Neural progenitor cell (in vitro differentiated cells): Measurements from ENCODE around the gene ZCCHC10. TPM values are rescaled to one million over a fixed set of nuclear protein-coding genes. Genes with fewer than 3 reads are reported as not detected.
"Not testable (repeated sequence)": the region's sequence is repeated elsewhere in the genome, so short reads cannot be mapped to it uniquely, and the experiment has no call there.

Source experiments
- DNase-seq: peaks from one replicate; pipeline ENCODE4 v3.0.0-alpha.2; 2016; ENCODE audit warnings: low spot score
- H2AFZ ChIP-seq: fragments of 200-600 bp; sonication (generic); replicated peaks from 2 replicates; pipeline ENCODE4 v1.6.1; 2016; ENCODE audit warnings: antibody characterized with exemption
- H3F3A ChIP-seq: fragments of 200-600 bp; sonication (generic); 2 replicates; pipeline ENCODE4 v1.6.1; 2016; ENCODE audit warnings: antibody characterized with exemption, low read depth
- H3K27ac ChIP-seq: fragments of 200-600 bp; sonication (generic); 2 replicates; pipeline ENCODE4 v1.5.1; 2016; ENCODE audit warnings: mild to moderate bottlenecking
- H3K27me3 ChIP-seq: fragments of 200-600 bp; sonication (generic); 2 replicates; pipeline ENCODE4 v1.6.1; 2016; ENCODE audit warnings: mild to moderate bottlenecking, moderate library complexity
- H3K36me3 ChIP-seq: fragments of 200-600 bp; sonication (generic); 2 replicates; pipeline ENCODE4 v1.5.1; 2016
- H3K4me1 ChIP-seq: fragments of 200-600 bp; sonication (generic); 2 replicates; pipeline ENCODE4 v1.6.1; 2016; ENCODE audit warnings: mixed run types
- H3K4me2 ChIP-seq: fragments of 200-600 bp; sonication (generic); 2 replicates; pipeline ENCODE4 v1.6.1; 2016
- H3K4me3 ChIP-seq: fragments of 200-600 bp; sonication (generic); 2 replicates; pipeline ENCODE4 v1.5.1; 2016
- H3K79me2 ChIP-seq: fragments of 200-600 bp; sonication (generic); 2 replicates; pipeline ENCODE4 v1.6.1; 2016; ENCODE audit warnings: low read depth
- H3K9ac ChIP-seq: fragments of 200-600 bp; sonication (generic); 2 replicates; pipeline ENCODE4 v1.6.1; 2016
- H3K9me3 ChIP-seq: fragments of 200-600 bp; sonication (generic); 2 replicates; pipeline ENCODE4 v1.5.1; 2016; ENCODE audit warnings: low read depth
- H4K20me1 ChIP-seq: fragments of 200-600 bp; sonication (generic); 2 replicates; pipeline ENCODE4 v1.6.1; 2016; ENCODE audit warnings: low read depth
- H3K27ac Mint-ChIP-seq: 3 replicates; pipeline ENCODE4 v1.8.0; 2021; ENCODE audit warnings: mixed read lengths
- H3K27me3 Mint-ChIP-seq: 2 replicates; pipeline ENCODE4 v1.8.0; 2022; ENCODE audit warnings: low read depth, mild to moderate bottlenecking, inconsistent platforms, moderate library complexity, mixed read lengths; ENCODE audit not compliant: insufficient read depth
- H3K36me3 Mint-ChIP-seq: 3 replicates; pipeline ENCODE4 v1.8.0; 2021; ENCODE audit warnings: mixed read lengths
- H3K4me1 Mint-ChIP-seq: 3 replicates; pipeline ENCODE4 v1.8.0; 2021; ENCODE audit warnings: mixed read lengths
- H3K4me3 Mint-ChIP-seq: 3 replicates; pipeline ENCODE4 v1.8.0; 2021; ENCODE audit warnings: mild to moderate bottlenecking, moderate library complexity, mixed read lengths
- H3K9me3 Mint-ChIP-seq: 3 replicates; pipeline ENCODE4 v1.8.0; 2020; ENCODE audit warnings: mixed read lengths
- EZH2 ChIP-seq: fragments of 200-600 bp; sonication (generic); IDR thresholded peaks from 2 replicates; pipeline ENCODE4 v1.6.1; 2017; ENCODE audit warnings: antibody characterized with exemption, mild to moderate bottlenecking, moderate library complexity
- EZH2phosphoT487 ChIP-seq: fragments of 200-600 bp; sonication (generic); IDR thresholded peaks from 2 replicates; pipeline ENCODE4 v1.6.1; 2017; ENCODE audit warnings: antibody characterized with exemption
- total RNA-seq: library from RNA; depleted of rRNA; stranded (reverse); fragments of >200 nt; gene quantifications from 2 replicates; pipeline ENCODE4 v1.2.3, GENCODE V29; 2015; ENCODE audit warnings: low replicate concordance
- TF ChIP-seq, protein P1 (sequence below): fragments of 200-600 bp; sonication (generic); IDR thresholded peaks from 2 replicates; pipeline ENCODE4 v1.5.1; 2017; ENCODE audit warnings: antibody characterized with exemption, mild to moderate bottlenecking

Gene ZCCHC10
- total RNA-seq, 1 donor from 2014 or later, result 37.0 TPM

DNA sequence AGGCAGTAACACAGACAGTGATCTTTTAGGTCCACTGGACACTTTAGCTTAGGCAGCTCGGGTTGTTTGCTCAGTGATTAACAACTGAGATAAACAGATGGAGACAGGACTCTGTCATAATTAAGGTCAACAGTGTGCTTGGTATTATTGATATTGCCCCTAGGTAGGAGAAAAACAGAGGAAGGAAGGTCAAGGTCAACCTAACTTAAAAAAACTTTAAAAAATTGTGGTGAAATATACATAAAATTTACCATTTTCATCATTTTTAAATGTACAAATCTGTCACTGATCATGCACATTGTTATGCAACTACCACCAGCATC is 23.3 kb upstream of the ZCCHC10 start:
- Mint-ChIP-seq H3K4me3 (peak overlapping the region; percentile 64), H3K9me3 (no peaks in the 10 kb centered on the region), H3K4me1 (peaks cover 20% of the 10 kb centered on the region), H3K27ac (no peak overlapping the region), H3K27me3 (peaks cover 5% of the 10 kb centered on the region), H3K36me3 (peaks cover 4% of the 10 kb centered on the region)
- peaks cover 25% of the 10 kb centered on the region for H4K20me1 ChIP-seq
- H3K9me3 ChIP-seq, result no peaks in the 10 kb centered on the region
- H3F3A ChIP-seq, result peaks cover 26% of the 10 kb centered on the region
- H3K4me3 ChIP-seq, result no peak overlapping the region
- H3K27me3 ChIP-seq, result no peaks in the 10 kb centered on the region
- DNase-seq, result no peak
- H3K79me2 ChIP-seq, result peaks cover 40% of the 10 kb centered on the region
- TF ChIP-seq EZH2phosphoT487, result no peak
- TF ChIP-seq EZH2, result no peak
- TF ChIP-seq, protein P1, sequence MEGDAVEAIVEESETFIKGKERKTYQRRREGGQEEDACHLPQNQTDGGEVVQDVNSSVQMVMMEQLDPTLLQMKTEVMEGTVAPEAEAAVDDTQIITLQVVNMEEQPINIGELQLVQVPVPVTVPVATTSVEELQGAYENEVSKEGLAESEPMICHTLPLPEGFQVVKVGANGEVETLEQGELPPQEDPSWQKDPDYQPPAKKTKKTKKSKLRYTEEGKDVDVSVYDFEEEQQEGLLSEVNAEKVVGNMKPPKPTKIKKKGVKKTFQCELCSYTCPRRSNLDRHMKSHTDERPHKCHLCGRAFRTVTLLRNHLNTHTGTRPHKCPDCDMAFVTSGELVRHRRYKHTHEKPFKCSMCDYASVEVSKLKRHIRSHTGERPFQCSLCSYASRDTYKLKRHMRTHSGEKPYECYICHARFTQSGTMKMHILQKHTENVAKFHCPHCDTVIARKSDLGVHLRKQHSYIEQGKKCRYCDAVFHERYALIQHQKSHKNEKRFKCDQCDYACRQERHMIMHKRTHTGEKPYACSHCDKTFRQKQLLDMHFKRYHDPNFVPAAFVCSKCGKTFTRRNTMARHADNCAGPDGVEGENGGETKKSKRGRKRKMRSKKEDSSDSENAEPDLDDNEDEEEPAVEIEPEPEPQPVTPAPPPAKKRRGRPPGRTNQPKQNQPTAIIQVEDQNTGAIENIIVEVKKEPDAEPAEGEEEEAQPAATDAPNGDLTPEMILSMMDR, result no peak
- no peak overlapping the region for H3K4me2 ChIP-seq
- peaks cover 2% of the 10 kb centered on the region for H3K36me3 ChIP-seq
- no peak overlapping the region for H3K9ac ChIP-seq
- H2AFZ ChIP-seq, result no peak overlapping the region
- no peak overlapping the region for H3K27ac ChIP-seq
- peaks cover 17% of the 10 kb centered on the region for H3K4me1 ChIP-seq

DNA sequence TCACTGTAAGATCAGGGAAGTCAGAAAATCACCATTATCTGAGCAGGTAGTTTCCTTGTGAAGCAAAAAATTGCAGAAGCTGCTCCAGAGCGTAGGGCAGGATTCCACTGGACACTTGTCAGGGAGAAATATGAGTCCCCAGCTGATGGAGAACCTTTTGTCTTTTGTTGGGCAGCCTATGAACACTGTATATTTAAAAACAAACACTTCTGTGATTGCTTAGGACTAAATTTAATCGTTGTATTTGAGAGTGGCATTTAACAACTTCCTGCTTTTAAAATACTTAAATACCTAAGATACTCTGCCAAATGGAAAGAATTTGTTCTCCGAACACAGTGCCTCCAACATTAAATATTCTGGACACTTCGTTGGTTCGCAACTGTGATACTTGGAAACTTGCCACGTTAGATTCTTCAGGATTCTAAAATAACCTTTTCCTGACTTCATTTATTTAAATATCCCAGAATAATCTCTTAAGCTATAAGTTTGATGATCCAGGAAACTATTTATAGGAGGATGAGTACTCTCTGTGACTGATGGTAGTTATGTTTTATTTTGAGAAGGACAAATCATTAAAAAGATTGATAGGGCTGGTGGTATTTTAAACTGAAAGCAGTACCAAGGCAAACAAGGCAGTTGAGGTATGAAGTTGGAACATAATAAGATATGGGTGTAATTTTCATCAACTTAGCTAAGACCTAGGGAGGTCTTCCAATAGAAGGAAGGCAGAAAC is 22.8 kb upstream of the ZCCHC10 start:
- TF ChIP-seq EZH2, result no peak
- TF ChIP-seq, protein P1, result no peak
- no peak for TF ChIP-seq EZH2phosphoT487
- H3K4me1 ChIP-seq, result peaks cover 17% of the 10 kb centered on the region

DNA sequence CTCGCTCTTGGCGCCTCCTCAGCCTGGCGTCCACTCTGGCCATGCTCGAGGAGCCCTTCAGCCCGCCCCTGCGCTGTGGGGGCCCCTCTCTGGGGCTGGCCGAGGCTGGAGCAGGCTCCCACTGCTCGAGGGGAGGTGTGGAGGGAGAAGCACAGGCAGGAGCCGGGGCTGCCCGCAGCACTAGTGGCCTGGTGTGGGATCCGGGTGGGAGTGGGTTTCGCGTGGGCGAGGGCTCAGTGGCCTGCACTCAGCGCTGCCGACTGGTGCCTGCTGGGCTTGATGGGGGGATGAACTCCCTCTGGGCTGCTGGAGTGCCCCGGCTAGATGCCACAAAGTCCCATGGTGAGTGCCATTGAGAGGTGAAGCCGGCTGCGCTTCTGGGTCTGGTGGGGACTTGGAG is 21.1 kb upstream of the ZCCHC10 start:
- no peaks in the 10 kb centered on the region for H3K27me3 ChIP-seq
- peaks cover 4% of the 10 kb centered on the region for H4K20me1 ChIP-seq
- no peak overlapping the region for H3K9ac ChIP-seq
- H3K9me3 ChIP-seq, result no peaks in the 10 kb centered on the region
- TF ChIP-seq, protein P1, result no peak
- TF ChIP-seq EZH2, result no peak
- TF ChIP-seq EZH2phosphoT487, result no peak
- Mint-ChIP-seq H3K27ac (no peak overlapping the region), H3K4me3 (no peak overlapping the region), H3K4me1 (peaks cover 19% of the 10 kb centered on the region), H3K36me3 (no peaks in the 10 kb centered on the region), H3K9me3 (no peaks in the 10 kb centered on the region), H3K27me3 (peaks cover 4% of the 10 kb centered on the region)
- H3K4me2 ChIP-seq, result no peak overlapping the region
- peaks cover 26% of the 10 kb centered on the region for H3F3A ChIP-seq
- DNase-seq, result no peak
- peaks cover 11% of the 10 kb centered on the region for H3K4me1 ChIP-seq
- no peak overlapping the region for H3K27ac ChIP-seq
- no peaks in the 10 kb centered on the region for H3K36me3 ChIP-seq
- H2AFZ ChIP-seq, result no peak overlapping the region
- H3K4me3 ChIP-seq, result no peak overlapping the region
- H3K79me2 ChIP-seq, result peaks cover 17% of the 10 kb centered on the region

More for the DNA sequence above, 22.8 kb upstream of the ZCCHC10 start:
- no peak overlapping the region for H3K4me2 ChIP-seq
- no peaks in the 10 kb centered on the region for H3K27me3 ChIP-seq
- Mint-ChIP-seq H3K27ac (no peak overlapping the region), H3K27me3 (peaks cover 5% of the 10 kb centered on the region), H3K4me3 (peak overlapping the region; percentile 64), H3K4me1 (peaks cover 20% of the 10 kb centered on the region), H3K9me3 (no peaks in the 10 kb centered on the region), H3K36me3 (no peaks in the 10 kb centered on the region)
- peaks cover 26% of the 10 kb centered on the region for H3F3A ChIP-seq
- H3K27ac ChIP-seq, result no peak overlapping the region
- H4K20me1 ChIP-seq, result peaks cover 20% of the 10 kb centered on the region
- no peak overlapping the region for H3K4me3 ChIP-seq
- H3K36me3 ChIP-seq, result no peaks in the 10 kb centered on the region
- no peaks in the 10 kb centered on the region for H3K9me3 ChIP-seq
- H3K9ac ChIP-seq, result no peak overlapping the region
- H2AFZ ChIP-seq, result no peak overlapping the region
- peaks cover 35% of the 10 kb centered on the region for H3K79me2 ChIP-seq
- DNase-seq, result no peak

DNA sequence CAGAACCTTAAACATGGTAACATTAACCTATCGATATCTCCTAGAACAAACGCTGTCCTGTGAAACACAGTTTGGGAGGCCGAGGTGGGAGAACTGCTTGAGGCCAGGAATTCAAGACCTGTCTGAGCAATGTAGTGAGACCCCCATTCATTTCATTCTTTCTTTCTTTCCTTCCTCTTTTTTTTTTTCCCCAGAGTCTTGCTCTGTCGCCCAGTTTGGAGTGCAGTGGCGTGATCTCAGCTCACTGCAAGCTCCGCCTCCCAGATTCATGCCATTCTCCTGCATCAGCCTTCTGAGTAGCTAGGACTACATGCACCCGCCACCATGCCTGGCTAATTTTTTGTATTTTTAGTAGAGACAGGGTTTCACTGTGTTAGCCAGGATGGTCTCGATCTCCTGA is 20.2 kb upstream of the ZCCHC10 start:
- Mint-ChIP-seq H3K27ac (peak overlapping the region; percentile 50), H3K4me1 (peaks cover 19% of the 10 kb centered on the region)
- H3K27me3 Mint-ChIP-seq, H3K4me2 ChIP-seq, DNase-seq, H3K9ac ChIP-seq, H3K36me3 ChIP-seq, H3K9me3 Mint-ChIP-seq, H3K27me3 ChIP-seq, H3K9me3 ChIP-seq, H3K4me3 Mint-ChIP-seq, H4K20me1 ChIP-seq, H3K27ac ChIP-seq, H3K36me3 Mint-ChIP-seq, H2AFZ ChIP-seq, H3K4me3 ChIP-seq: not testable (repeated sequence)
- Histone ChIP-seq H3F3A (peaks cover 17% of the 10 kb centered on the region), H3K4me1 (peaks cover 11% of the 10 kb centered on the region), H3K79me2 (peaks cover 12% of the 10 kb centered on the region)
